HEK293T (cell line): Measurements from ENCODE around the gene DLG5.

Experiments used
- ARNT ChIP-seq: fragments of 450-650 bp; IDR thresholded peaks from 2 replicates; pipeline ENCODE4 v1.6.1; 2017; ENCODE audit warnings: mild to moderate bottlenecking
- BHLHE40 ChIP-seq: fragments of 450-650 bp; IDR thresholded peaks from 2 replicates; pipeline ENCODE4 v1.6.1; 2016; ENCODE audit warnings: mild to moderate bottlenecking, moderate library complexity, borderline replicate concordance
- CTBP1 ChIP-seq: fragments of 450-650 bp; IDR thresholded peaks from 2 replicates; pipeline ENCODE4 v1.6.1; 2016; ENCODE audit warnings: borderline replicate concordance
- ELF4 ChIP-seq: fragments of 450-650 bp; IDR thresholded peaks from 2 replicates; pipeline ENCODE4 v1.6.1; 2017; ENCODE audit warnings: antibody characterized with exemption
- FOXM1 ChIP-seq: fragments of 450-650 bp; IDR thresholded peaks from 2 replicates; pipeline ENCODE4 v1.6.1; 2017; ENCODE audit warnings: mild to moderate bottlenecking, borderline replicate concordance
- HDGF ChIP-seq: fragments of 450-650 bp; IDR thresholded peaks from 2 replicates; pipeline ENCODE4 v1.6.1; 2017; ENCODE audit warnings: antibody characterized with exemption, borderline replicate concordance
- L3MBTL2 ChIP-seq: fragments of 450-650 bp; conservative IDR thresholded peaks from 2 replicates; pipeline ENCODE4 v1.6.1; 2016; ENCODE audit warnings: mild to moderate bottlenecking
- PKNOX1 ChIP-seq: fragments of 450-650 bp; IDR thresholded peaks from 2 replicates; pipeline ENCODE4 v1.6.1; 2016
- SP1 ChIP-seq: fragments of 450-650 bp; IDR thresholded peaks from 2 replicates; pipeline ENCODE4 v1.6.1; 2017
- TARDBP ChIP-seq: fragments of 450-650 bp; IDR thresholded peaks from 2 replicates; pipeline ENCODE4 v1.6.1; 2016

DNA sequence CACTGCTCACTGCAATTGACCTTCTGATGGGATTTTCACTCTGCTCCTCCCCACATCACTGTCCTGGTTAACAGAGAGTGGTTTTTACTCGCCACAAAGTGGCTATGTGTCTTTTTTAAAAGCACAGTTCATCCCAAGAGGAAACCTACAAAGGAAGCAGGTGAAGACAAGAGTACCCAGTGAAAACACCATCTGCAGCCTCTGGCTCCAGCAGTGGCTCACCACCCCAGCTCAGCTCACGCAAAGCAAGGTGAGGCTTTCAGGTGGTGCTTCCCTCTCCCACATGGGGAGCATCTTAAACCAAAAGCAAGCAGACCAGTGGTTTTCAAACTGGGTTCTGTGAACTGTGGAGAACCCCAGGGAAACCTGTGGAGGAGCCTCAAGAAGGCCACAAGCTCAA is 14.0 kb downstream of the DLG5 start:
- TF ChIP-seq SP1, result no peak
- no peak for TF ChIP-seq FOXM1
- TF ChIP-seq ARNT, result no peak
- no peak for TF ChIP-seq L3MBTL2
- TF ChIP-seq HDGF, result no peak
- TF ChIP-seq PKNOX1, result no peak
- TF ChIP-seq ELF4, result no peak
- TF ChIP-seq BHLHE40, result no peak
- no peak for TF ChIP-seq CTBP1
- TF ChIP-seq TARDBP, result no peak
